HG02610 (cell line): ENCODE measurements around the gene KIF1C.

ENCODE experiments used
- ATAC-seq: cut with Tn5 transposase; IDR thresholded peaks from one replicate; pipeline ENCODE4 v1.9.1; 2021; ENCODE audit warnings: mild to moderate bottlenecking, moderate library complexity; ENCODE audit not compliant: unreplicated experiment

The KIF1C gene

GRCh38 chr17:4997302-4998026 is at the start of gene KIF1C, which contains the start of gene INCA1:
KIF1C (plus strand) TSS chr17:4997950; CDS start chr17:5000247, 2,297 bp downstream.
INCA1 (minus strand) TSS chr17:4997522; CDS start chr17:4994437, 3,085 bp downstream.
- ATAC-seq, result peak; percentile 88

DNA sequence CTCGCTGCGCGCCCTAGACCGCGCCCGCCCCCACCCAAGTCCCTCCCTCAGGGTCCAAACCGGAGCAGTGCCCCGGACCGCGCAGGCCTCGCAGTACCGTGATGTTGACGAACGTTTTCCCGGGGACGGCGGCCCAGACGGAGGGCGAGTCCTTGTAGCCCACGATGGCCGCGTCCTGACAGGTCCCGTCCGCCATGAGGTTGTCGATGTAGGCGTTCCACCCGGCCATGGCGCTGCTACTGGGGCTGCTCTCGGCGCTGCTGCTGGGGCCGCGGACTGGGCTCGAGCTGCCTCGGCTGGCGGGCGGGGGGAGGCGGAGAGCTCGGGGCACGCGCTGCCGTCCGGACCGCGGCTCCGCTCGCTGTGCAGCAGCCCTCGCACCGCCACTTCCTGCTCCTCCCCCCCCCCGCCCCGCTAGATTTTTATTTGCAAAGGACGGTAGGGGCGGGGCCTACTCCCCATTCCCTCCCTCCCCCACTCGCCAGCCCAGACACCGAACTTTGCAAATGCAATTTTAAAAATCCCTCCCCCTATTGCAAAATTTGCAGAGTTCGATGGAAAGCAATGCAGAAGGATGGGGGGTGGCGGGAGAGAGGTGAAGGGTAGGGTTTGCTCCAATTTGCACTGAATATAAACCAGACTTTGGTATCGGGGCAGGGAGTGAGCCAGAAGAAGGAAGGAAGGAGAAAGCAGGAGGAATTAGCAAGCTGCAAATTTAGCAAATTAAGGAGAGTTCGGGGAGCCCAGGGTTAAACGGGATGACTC is 49.4 kb upstream of the KIF1C start, which contains the start of gene PFN1:
TSS of gene PFN1 (minus strand) at position 365 of the 765 bp plus-strand sequence. CDS start at position 229, 136 bp downstream.
- ATAC-seq, result no peak

GRCh38 chr17:4948931-4949320 is 48.8 kb upstream of the KIF1C start:
- peak; percentile 26 for ATAC-seq

DNA sequence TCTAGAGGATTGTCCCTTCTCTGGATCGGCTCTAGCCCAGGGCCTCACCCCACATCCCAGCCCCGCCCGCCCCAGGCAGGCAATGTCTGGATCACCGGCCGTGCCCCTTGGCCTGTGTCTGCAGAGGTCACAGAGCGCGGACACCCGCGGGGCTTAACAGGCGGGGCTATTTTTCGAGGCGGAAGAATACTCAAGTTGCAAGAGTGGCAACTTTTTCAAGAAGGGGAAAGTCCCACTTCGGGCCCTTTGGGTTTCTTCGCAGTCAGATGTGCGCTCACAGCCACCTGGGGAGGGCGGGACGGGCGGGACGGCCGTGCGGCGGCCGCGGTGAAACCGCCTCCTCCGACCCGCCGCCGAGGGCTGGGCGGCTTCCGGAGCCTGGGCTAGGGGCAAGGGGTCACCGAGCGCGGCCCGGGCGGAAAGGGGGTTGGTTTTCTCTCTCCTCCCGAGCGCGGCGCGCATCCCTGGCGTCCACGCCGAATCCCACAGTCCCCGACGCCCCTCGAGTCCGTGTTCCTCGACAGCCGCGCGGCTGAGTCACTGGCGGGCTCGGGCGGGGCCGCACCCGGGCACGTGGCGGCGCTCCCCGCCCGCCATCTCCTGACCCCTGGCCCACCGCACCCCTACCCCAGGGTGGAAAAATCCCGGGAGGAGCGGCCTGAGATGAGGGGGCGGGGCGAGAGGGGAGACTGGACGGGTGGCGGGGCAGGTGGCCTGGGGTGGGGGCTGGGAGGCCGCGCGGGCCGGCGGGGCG is 48.3 kb upstream of the KIF1C start:
- ATAC-seq, result peak; percentile 24

DNA sequence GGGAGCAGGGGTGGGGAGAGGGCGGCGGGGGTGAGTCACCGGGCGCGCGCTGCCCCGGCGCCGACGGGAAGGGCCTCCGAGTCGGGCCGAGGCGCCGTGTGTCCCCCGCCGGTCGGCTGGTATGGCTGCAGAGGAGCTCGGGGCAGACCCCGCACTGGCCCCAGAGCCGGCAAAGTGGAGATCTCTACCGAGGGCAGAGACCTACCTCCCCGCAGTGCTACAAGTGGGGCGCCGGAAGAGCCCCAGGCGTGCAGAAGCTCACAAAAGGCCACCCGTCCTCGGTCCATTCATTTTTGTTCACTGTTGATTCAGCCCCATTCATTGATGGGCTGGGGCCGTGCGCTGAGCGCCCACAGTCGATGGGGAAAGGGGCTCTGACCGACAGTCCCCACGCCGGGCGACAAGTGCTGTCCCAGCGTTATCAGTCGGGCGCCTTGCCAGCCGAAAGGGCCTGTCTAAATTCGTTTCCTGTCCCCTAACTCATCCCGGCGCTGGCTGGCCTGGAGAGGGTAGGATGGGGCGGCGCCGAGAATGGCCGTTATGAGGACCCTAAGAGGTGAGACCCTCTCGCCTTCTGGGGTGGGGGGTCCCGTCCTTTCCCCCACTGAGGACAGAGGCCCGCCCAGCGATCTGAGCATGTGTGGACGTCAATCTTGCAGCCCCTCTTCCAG is 47.5 kb upstream of the KIF1C start:
- ATAC-seq, result no peak

- no peak for ATAC-seq
Measured at GRCh38 chr17:4950746-4951204, 47.0 kb upstream of the KIF1C start, which contains the start of gene ENO3. ENO3 (plus strand) TSS chr17:4951119; CDS start chr17:4951830, 711 bp downstream.

- ATAC-seq, result no peak
Measured at GRCh38 chr17:4951486-4951885, 46.3 kb upstream of the KIF1C start.

DNA sequence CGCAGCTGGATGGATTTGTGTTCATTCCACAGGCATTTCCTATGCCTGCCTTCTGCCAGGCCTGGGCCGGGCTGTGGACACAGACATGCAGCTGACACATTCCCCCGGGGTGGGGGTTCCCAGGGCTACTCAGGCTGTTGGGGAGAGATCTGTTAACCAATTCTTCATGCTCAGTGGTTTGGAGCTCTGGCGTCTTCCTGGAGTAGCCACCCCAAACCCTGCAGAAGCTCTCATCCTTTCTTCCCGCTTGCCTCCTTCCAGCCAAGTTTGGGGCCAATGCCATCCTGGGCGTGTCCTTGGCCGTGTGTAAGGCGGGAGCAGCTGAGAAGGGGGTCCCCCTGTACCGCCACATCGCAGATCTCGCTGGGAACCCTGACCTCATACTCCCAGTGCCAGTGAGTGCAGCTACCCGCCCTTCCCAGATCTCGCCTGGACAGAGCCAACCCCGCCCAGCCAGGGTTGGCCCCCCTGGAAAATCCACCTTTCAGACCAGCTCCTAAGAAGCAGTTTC is 44.2 kb upstream of the KIF1C start:
- ATAC-seq, result no peak

GRCh38 chr17:4955091-4955490 is 42.7 kb upstream of the KIF1C start:
- no peak for ATAC-seq

DNA sequence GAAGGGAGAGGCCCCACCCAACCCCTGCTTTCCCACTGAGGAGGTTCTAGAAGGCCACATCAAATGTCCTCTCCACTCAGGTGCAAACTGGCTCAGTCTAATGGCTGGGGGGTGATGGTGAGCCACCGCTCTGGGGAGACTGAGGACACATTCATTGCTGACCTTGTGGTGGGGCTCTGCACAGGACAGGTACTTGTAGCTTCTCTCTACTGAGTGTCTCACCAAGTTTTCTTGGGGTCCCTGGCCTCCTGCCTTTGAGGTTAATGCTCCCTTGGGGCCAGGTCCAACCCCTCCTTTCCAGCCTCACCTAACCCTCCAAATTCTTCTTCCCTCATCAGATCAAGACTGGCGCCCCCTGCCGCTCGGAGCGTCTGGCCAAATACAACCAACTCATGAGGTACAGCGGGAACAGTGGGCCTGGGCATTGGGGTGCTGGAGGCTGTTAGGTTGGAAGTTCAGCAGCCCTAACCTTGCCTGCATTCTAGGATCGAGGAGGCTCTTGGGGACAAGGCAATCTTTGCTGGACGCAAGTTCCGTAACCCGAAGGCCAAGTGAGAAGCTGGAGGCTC is 41.2 kb upstream of the KIF1C start:
- ATAC-seq, result no peak

DNA sequence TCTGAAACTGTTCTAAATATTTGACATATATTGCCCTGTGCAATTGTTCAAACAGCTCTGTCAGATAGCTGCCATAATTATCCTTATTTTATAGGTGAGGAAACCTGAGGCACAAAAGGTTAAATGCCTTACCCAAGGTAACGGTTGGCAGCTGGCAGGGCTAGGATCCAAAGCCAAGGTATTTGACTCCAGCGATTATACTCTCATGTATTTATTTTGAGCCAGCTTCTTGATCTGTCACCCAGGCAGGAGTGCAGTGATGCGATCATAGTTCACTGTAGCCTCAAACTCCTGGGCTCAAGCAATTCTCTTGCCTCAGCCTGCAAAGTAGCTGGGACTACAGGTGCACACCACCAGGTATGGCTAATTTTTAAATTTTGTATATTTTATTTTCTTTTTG is 39.6 kb upstream of the KIF1C start:
- no peak for ATAC-seq

DNA sequence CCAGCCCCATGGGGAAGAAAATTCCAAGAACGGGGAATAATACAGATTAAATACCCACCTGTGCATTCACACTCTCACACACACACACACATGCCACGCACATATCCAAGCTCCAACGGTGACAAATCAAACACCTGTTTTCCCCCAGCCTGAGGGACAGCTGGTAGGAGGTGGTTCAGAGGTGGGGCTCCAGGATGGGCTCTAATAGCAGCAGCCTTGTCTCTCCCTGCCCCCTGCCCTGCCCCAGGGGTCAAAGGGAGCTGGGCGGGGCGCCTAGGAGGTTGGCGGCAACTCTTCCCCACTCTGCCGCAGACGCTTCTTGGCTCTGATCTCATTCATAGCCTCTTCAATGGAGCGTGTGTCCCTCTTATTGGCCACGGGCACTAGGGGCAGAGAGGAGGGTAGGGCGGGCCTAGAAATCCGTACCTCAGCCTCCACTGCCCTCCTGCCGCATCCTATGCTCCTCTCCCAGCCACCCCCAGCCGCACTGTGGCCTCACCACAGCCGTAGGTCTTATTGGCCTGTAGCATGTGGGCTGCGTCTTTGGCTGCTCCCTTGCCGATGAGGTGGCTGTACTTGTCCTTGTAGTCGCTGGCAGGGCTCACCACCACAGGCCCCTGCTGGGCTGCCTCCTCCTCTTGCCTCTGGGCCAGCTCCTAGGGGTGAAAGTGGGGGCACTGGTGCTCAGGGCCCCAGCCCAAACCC is 38.3 kb upstream of the KIF1C start:
- no peak for ATAC-seq

DNA sequence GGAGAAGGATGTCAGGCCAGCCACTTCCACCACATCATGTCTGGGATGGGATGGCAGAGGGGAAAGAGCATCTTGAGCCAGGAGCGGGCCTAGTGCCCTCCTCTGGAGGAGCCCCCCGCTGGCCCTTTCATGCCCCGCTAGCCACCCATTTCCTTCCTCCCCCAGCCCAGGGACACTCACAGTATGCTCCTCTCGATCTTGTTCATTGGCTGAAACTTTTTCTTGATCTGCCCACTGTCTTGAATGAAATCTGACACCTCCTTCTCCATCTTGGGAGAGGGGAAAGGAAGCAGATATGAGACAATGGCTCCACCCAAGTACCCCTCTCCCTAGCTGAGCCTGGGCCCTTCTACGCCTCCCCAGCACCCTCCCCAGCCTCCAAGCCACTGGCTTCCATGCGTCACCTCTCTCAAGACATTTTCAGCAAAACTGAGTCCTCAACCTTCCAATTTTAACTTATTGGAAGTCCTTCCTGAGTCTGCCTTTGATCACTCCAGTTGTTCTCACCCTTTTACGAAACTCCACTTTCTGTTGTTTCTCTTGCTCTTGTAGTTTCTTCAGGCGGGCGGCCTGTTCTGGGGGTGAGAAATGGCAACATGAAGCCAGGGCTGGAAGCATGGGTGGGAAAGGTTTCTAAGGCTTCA is 37.3 kb upstream of the KIF1C start:
- ATAC-seq, result no peak

DNA sequence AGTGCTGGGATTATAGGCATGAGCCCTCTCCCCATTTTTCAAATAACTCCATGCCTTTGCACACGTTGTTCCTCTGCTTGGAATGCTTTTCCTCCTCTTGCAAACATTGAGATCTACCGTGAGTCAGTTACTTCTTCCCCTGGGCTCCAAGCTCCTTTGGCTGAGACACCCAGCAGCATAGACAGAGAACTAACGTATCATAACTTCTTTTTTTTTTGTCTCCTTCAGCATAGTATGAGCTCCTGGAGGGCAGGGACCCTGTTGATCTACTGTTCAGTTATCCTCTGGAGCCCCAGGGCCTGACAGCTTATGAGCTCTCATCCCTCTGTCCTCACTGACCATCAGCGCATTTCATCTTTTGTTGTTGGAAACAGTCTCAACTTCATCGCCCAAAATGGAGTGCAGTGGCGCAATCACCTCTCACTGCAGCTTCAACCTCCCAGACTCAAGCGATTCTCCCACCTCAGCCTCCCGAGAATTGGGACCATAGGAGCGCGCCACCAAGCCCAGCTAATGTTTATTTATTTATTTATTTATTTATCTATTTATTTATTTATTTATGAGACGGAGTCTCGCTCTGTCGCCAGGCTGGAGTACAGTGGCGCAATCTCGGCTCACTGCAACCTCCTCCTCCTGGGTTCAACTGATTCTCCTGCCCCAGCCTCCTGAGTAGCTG is 32.3 kb upstream of the KIF1C start:
- ATAC-seq, result no peak

DNA sequence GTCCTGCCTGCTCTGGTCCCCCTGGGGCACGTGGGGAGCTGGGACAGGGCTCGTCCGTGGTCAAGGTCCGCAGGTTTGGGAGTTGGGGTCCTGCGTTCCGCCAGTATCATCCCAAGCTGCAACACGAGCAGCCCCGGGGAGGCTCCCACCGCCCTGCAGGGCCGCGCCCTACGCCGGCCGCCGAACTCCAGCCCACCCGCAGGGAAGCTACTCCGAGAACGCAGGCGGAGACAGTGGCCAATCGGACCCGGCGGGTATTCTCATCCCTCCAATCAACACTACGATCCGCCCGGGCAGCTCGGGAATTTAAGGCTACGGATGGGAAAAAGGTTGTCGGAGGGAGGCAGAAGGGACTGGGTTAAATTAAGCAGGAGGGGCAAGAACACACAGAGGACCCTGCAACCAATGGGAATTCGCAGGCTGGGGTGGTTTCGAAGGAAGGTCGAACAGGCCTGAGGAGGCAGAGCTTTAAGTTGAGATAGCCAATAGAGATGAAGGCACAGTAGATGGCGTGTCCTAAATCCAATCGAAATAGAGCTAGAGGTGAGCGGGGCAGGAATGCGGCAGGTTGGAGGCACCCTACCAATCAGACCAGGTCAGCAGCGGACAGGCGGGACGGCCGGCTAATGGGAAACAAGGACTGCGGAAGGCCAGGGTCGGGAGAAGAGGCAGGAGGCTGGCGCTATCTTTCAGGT is 30.8 kb upstream of the KIF1C start:
- ATAC-seq, result peak; percentile 76

GRCh38 chr17:4967539-4968485 is 29.9 kb upstream of the KIF1C start, which contains the start of gene SPAG7:
SPAG7 (minus strand) TSS chr17:4967817; CDS start chr17:4967804, 13 bp downstream.
- ATAC-seq, result peak; percentile 50
